ENCODE results near the gene ADAMTS9.
A peak's percentile ranks its signal among the peaks of the same experiment; 100 is the strongest.

ADAMTS9 gene, protein sequence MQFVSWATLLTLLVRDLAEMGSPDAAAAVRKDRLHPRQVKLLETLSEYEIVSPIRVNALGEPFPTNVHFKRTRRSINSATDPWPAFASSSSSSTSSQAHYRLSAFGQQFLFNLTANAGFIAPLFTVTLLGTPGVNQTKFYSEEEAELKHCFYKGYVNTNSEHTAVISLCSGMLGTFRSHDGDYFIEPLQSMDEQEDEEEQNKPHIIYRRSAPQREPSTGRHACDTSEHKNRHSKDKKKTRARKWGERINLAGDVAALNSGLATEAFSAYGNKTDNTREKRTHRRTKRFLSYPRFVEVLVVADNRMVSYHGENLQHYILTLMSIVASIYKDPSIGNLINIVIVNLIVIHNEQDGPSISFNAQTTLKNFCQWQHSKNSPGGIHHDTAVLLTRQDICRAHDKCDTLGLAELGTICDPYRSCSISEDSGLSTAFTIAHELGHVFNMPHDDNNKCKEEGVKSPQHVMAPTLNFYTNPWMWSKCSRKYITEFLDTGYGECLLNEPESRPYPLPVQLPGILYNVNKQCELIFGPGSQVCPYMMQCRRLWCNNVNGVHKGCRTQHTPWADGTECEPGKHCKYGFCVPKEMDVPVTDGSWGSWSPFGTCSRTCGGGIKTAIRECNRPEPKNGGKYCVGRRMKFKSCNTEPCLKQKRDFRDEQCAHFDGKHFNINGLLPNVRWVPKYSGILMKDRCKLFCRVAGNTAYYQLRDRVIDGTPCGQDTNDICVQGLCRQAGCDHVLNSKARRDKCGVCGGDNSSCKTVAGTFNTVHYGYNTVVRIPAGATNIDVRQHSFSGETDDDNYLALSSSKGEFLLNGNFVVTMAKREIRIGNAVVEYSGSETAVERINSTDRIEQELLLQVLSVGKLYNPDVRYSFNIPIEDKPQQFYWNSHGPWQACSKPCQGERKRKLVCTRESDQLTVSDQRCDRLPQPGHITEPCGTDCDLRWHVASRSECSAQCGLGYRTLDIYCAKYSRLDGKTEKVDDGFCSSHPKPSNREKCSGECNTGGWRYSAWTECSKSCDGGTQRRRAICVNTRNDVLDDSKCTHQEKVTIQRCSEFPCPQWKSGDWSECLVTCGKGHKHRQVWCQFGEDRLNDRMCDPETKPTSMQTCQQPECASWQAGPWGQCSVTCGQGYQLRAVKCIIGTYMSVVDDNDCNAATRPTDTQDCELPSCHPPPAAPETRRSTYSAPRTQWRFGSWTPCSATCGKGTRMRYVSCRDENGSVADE (N-terminal part only)

GRCh38 chr3:64687781-64688604 lies at the start of gene ADAMTS9:
TSS of gene ADAMTS9 (minus strand) at chr3:64688000. CDS start at chr3:64687657, 343 bp downstream.
- H3K27ac ChIP-seq (ENCODE audit: low read depth in 2 of 2, low read length in 2 of 2) = peak within 1 kb of the TSS; percentile 86 to 88
- H3K4me3 ChIP-seq (ENCODE audit: low read length in 2 of 2) = peak within 1 kb of the TSS; percentile 79 to 82
- no peaks in the 10 kb centered on the region for H3K9me3 ChIP-seq (ENCODE audit: control insufficient read depth in 2 of 2, low read length in 2 of 2)
- H3K36me3 ChIP-seq (ENCODE audit: control insufficient read depth in 2 of 2, insufficient read depth in 2 of 2, low read length in 2 of 2) = no peaks in the 10 kb centered on the region
- H3K4me1 ChIP-seq (ENCODE audit: control insufficient read depth in 2 of 2, insufficient read depth in 2 of 2, low read length in 2 of 2) = peaks cover 2 to 5% of the 10 kb centered on the region in 2 donors
- H3K27me3 ChIP-seq (ENCODE audit: control insufficient read depth in 2 of 2, insufficient read depth in 2 of 2, low read length in 2 of 2) = peaks cover 0 to 3% of the 10 kb centered on the region in 2 donors
- H3K9ac ChIP-seq (ENCODE audit: low read depth in 1 of 2, low read length in 2 of 2) = peak within 1 kb of the TSS; percentile 75 to 79

DNA sequence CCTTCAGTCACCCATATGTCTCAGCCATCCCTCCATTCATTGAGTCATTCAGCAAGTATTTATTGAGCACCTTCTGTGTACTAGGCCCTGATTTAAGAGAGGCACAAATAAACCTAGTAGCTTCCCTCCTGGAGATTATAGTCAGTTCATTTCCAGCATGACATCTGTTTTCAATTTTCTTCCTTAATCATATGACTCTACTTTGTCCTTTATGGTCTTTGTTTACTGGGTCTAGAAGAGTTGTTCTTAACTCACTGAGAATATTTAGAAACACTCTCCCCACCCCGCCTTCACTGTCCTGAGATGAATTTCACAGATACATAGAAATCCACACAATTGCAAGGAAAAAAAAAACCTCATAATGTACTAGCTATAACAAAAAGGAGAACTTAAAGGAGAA lies 44.8 kb upstream of the ADAMTS9 start:
- H3K4me3 ChIP-seq (ENCODE audit: low read length in 2 of 2) = no peak overlapping the region
- H3K27me3 ChIP-seq (ENCODE audit: control insufficient read depth in 2 of 2, insufficient read depth in 2 of 2, low read length in 2 of 2) = no peaks in the 10 kb centered on the region
- H3K9me3 ChIP-seq (ENCODE audit: control insufficient read depth in 2 of 2, low read length in 2 of 2) = no peaks in the 10 kb centered on the region
- no peaks in the 10 kb centered on the region for H3K36me3 ChIP-seq (ENCODE audit: control insufficient read depth in 2 of 2, insufficient read depth in 2 of 2, low read length in 2 of 2)
- no peak overlapping the region for H3K9ac ChIP-seq (ENCODE audit: low read depth in 1 of 2, low read length in 2 of 2)
- H3K27ac ChIP-seq (ENCODE audit: low read depth in 2 of 2, low read length in 2 of 2) = no peak overlapping the region
- H3K4me1 ChIP-seq (ENCODE audit: control insufficient read depth in 2 of 2, insufficient read depth in 2 of 2, low read length in 2 of 2) = peaks cover 0 to 4% of the 10 kb centered on the region in 2 donors

DNA sequence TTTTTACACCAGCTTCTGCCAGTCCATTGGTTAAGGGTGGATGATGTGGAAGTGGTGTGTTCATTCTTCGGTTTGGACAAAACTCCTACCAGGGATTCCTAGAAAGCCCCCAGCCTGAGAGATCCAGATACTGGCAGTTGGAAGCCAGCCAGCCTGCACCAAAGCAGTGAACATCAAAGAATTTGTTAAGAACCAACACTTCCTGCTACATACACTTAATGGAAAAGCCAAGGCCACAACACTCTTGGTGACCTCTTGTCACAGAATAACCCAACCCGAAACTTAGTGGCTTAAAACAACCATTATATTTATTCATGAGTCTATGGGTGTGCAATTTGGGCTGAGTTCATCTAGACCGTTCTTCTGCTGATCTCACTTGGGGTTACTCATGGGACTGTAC lies 42.9 kb upstream of the ADAMTS9 start:
- Histone ChIP-seq H3K4me3 (ENCODE audit: low read length in 2 of 2) (no peak overlapping the region), H3K9ac (ENCODE audit: low read depth in 1 of 2, low read length in 2 of 2) (no peak overlapping the region), H3K27ac (ENCODE audit: low read depth in 2 of 2, low read length in 2 of 2) (no peak overlapping the region), H3K27me3 (ENCODE audit: control insufficient read depth in 2 of 2, insufficient read depth in 2 of 2, low read length in 2 of 2) (no peaks in the 10 kb centered on the region), H3K9me3 (ENCODE audit: control insufficient read depth in 2 of 2, low read length in 2 of 2) (no peaks in the 10 kb centered on the region), H3K4me1 (ENCODE audit: control insufficient read depth in 2 of 2, insufficient read depth in 2 of 2, low read length in 2 of 2) (peaks cover 0 to 4% of the 10 kb centered on the region in 2 donors), H3K36me3 (ENCODE audit: control insufficient read depth in 2 of 2, insufficient read depth in 2 of 2, low read length in 2 of 2) (no peaks in the 10 kb centered on the region)

- Histone ChIP-seq H3K9me3 (ENCODE audit: control insufficient read depth in 2 of 2, low read length in 2 of 2) (no peaks in the 10 kb centered on the region), H3K9ac (ENCODE audit: low read depth in 1 of 2, low read length in 2 of 2) (no peak overlapping the region), H3K27ac (ENCODE audit: low read depth in 2 of 2, low read length in 2 of 2) (no peak overlapping the region), H3K36me3 (ENCODE audit: control insufficient read depth in 2 of 2, insufficient read depth in 2 of 2, low read length in 2 of 2) (no peaks in the 10 kb centered on the region), H3K27me3 (ENCODE audit: control insufficient read depth in 2 of 2, insufficient read depth in 2 of 2, low read length in 2 of 2) (no peaks in the 10 kb centered on the region), H3K4me3 (ENCODE audit: low read length in 2 of 2) (no peak overlapping the region), H3K4me1 (ENCODE audit: control insufficient read depth in 2 of 2, insufficient read depth in 2 of 2, low read length in 2 of 2) (peaks cover 0 to 4% of the 10 kb centered on the region in 2 donors)
These were observed 41.2 kb upstream of the ADAMTS9 start for GRCh38 chr3:64728994-64729393.

DNA sequence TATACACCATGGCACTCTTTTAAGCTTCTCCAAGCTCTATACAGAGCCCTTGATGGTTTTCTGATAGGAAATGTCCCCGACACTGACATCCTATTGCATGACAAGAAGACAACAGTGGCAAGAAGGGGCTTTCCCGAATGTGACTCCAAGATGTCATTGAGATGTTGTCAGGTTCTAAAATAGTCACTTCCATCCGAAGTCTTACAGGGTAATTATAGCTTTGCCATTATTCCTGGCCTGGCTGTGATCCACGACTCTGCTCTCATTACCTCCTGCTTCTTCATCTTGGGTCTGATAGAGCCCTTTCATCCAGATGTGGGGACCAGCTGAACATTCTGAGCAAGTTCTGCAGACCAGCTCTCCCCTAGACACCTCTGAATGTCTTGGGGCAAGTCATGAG lies 40.6 kb upstream of the ADAMTS9 start:
- Histone ChIP-seq H3K9me3 (ENCODE audit: control insufficient read depth in 2 of 2, low read length in 2 of 2) (no peaks in the 10 kb centered on the region), H3K9ac (ENCODE audit: low read depth in 1 of 2, low read length in 2 of 2) (no peak overlapping the region), H3K4me3 (ENCODE audit: low read length in 2 of 2) (no peak overlapping the region), H3K27ac (ENCODE audit: low read depth in 2 of 2, low read length in 2 of 2) (no peak overlapping the region), H3K4me1 (ENCODE audit: control insufficient read depth in 2 of 2, insufficient read depth in 2 of 2, low read length in 2 of 2) (peaks cover 0 to 4% of the 10 kb centered on the region in 2 donors), H3K27me3 (ENCODE audit: control insufficient read depth in 2 of 2, insufficient read depth in 2 of 2, low read length in 2 of 2) (no peaks in the 10 kb centered on the region), H3K36me3 (ENCODE audit: control insufficient read depth in 2 of 2, insufficient read depth in 2 of 2, low read length in 2 of 2) (no peaks in the 10 kb centered on the region)

DNA sequence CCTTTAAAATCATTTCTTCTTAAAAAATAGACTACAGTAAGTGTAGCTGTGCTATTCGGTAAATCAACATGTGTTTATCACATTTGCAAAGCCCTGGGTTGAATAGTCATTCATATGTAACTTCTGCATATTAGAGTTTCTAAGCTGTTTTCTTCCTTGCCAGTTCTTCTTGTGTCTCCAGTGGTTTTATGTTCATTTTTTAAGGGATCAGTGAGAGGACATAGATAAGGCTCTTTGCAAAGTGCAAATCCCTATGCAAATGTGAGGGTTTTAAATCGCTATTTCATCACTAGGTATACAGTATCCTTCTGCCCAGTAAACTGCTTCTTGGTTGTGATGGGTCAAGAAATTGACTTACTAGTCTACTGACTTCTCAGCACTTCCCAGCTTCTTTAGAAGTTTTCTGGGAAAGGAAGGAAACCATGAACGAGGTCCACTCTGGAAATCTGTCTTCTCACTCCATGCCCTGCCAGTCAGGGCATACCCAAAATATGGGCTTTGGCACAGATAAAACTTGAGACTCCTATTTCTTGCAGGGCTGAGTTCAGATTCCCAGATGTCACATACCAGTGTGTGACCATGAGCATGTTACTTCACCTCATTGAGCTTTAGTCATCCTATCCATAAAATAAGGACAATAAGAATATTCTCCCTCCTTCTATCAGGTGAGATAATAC lies 38.8 kb upstream of the ADAMTS9 start:
- no peak overlapping the region for H3K4me3 ChIP-seq (ENCODE audit: low read length in 2 of 2)
- H3K9ac ChIP-seq (ENCODE audit: low read depth in 1 of 2, low read length in 2 of 2) = no peak overlapping the region
- H3K9me3 ChIP-seq (ENCODE audit: control insufficient read depth in 2 of 2, low read length in 2 of 2) = no peaks in the 10 kb centered on the region
- no peaks in the 10 kb centered on the region for H3K36me3 ChIP-seq (ENCODE audit: control insufficient read depth in 2 of 2, insufficient read depth in 2 of 2, low read length in 2 of 2)
- H3K4me1 ChIP-seq (ENCODE audit: control insufficient read depth in 2 of 2, insufficient read depth in 2 of 2, low read length in 2 of 2) = peaks cover 0 to 4% of the 10 kb centered on the region in 2 donors
- H3K27me3 ChIP-seq (ENCODE audit: control insufficient read depth in 2 of 2, insufficient read depth in 2 of 2, low read length in 2 of 2) = no peaks in the 10 kb centered on the region
- H3K27ac ChIP-seq (ENCODE audit: low read depth in 2 of 2, low read length in 2 of 2) = no peak overlapping the region

DNA sequence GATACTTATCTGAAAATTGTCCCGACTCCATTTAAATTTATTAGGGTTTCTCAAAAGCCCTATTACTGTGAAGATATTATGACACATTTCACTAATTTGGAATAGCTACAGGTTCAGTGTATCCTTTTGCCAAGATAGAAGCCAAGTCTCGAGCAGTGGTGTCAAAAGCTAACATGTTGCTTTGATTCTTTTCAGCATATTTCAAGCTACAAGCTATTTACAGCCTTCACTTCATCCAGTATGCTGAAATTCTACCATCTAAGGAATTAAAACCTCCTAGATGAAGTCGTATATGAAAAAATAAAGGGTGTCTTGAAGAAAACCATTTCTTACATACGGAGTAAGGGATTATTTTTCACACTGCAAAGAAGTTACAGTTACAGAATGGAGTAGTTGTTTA lies 31.2 kb upstream of the ADAMTS9 start:
- Histone ChIP-seq H3K27me3 (ENCODE audit: control insufficient read depth in 2 of 2, insufficient read depth in 2 of 2, low read length in 2 of 2) (no peaks in the 10 kb centered on the region), H3K4me3 (ENCODE audit: low read length in 2 of 2) (no peak overlapping the region), H3K9ac (ENCODE audit: low read depth in 1 of 2, low read length in 2 of 2) (no peak overlapping the region), H3K27ac (ENCODE audit: low read depth in 2 of 2, low read length in 2 of 2) (no peak overlapping the region), H3K9me3 (ENCODE audit: control insufficient read depth in 2 of 2, low read length in 2 of 2) (no peaks in the 10 kb centered on the region), H3K4me1 (ENCODE audit: control insufficient read depth in 2 of 2, insufficient read depth in 2 of 2, low read length in 2 of 2) (no peaks in the 10 kb centered on the region), H3K36me3 (ENCODE audit: control insufficient read depth in 2 of 2, insufficient read depth in 2 of 2, low read length in 2 of 2) (no peaks in the 10 kb centered on the region)

GRCh38 chr3:64717872-64718613 lies 30.2 kb upstream of the ADAMTS9 start:
- Histone ChIP-seq H3K4me1 (ENCODE audit: control insufficient read depth in 2 of 2, insufficient read depth in 2 of 2, low read length in 2 of 2) (no peaks in the 10 kb centered on the region), H3K4me3 (ENCODE audit: low read length in 2 of 2) (no peak overlapping the region), H3K27me3 (ENCODE audit: control insufficient read depth in 2 of 2, insufficient read depth in 2 of 2, low read length in 2 of 2) (no peaks in the 10 kb centered on the region), H3K27ac (ENCODE audit: low read depth in 2 of 2, low read length in 2 of 2) (no peak overlapping the region), H3K9me3 (ENCODE audit: control insufficient read depth in 2 of 2, low read length in 2 of 2) (no peaks in the 10 kb centered on the region), H3K36me3 (ENCODE audit: control insufficient read depth in 2 of 2, insufficient read depth in 2 of 2, low read length in 2 of 2) (no peaks in the 10 kb centered on the region), H3K9ac (ENCODE audit: low read depth in 1 of 2, low read length in 2 of 2) (no peak overlapping the region)

Data from mucosa of rectum (tissue), 2 donors.